ENCODE data around the gene PGAM1.

The PGAM1 gene

DNA sequence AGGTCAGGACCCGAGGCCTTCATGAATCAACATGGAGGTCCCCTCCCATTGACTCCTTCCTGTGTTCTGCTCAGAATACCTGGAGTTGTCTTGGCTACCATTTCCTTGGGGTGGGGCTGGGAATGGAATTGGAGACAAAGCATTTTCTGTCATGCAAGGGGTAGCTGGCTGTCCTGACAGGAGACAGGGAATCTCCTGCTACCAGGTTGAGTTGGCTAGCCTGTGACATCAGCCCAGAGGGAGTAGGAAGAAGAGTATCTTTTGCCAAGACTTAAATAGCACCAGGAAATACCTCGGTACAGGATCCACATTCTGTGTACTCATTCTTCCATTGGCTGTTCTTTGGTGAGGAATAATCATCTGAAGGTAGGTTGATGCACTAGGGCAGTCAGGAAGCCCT lies 24.8 kb downstream of the PGAM1 start:
- ChIA-PET CTCF (no interaction called here), POLR2A (no interaction called here)
- DNase-seq (ENCODE audit: extremely low spot score) = no peak
- TF ChIP-seq FOXA1 (IDR thresholded peaks at IDR 0.05) (no peak), L3MBTL2 (conservative IDR thresholded peaks at IDR 0.05) (no peak), NFRKB (IDR thresholded peaks at IDR 0.05) (no peak), BHLHE40 (IDR thresholded peaks at IDR 0.05; ENCODE audit: borderline replicate concordance) (no peak), ELF4 (IDR thresholded peaks at IDR 0.05) (no peak), SUZ12 (IDR thresholded peaks at IDR 0.05) (no peak), HDGF (IDR thresholded peaks at IDR 0.05; ENCODE audit: borderline replicate concordance) (no peak), ZNF384 (IDR thresholded peaks at IDR 0.05) (no peak), ARNT (IDR thresholded peaks at IDR 0.05) (no peak)

DNA sequence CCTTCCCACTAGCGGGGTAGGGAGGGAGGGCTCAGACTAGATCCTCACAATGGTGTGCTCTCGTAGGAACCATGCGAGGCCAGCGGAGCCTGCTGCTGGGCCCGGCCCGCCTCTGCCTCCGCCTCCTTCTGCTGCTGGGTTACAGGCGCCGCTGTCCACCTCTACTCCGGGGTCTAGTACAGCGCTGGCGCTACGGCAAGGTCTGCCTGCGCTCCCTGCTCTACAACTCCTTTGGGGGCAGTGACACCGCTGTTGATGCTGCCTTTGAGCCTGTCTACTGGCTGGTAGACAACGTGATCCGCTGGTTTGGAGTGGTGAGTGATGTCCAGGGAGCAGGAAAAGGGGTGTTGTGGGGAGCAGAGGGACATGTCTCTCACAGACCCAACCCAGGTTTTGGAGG lies 25.6 kb downstream of the PGAM1 start:
- TF ChIP-seq ZNF384 (IDR thresholded peaks at IDR 0.05) (no peak), FOXA1 (IDR thresholded peaks at IDR 0.05) (no peak), ARNT (IDR thresholded peaks at IDR 0.05) (no peak), TARDBP (IDR thresholded peaks at IDR 0.05) (no peak), FOXK2 (IDR thresholded peaks at IDR 0.05) (no peak), ELF4 (IDR thresholded peaks at IDR 0.05) (no peak), BHLHE40 (IDR thresholded peaks at IDR 0.05; ENCODE audit: borderline replicate concordance) (no peak), CTBP1 (IDR thresholded peaks at IDR 0.05; ENCODE audit: borderline replicate concordance) (no peak)
- TF ChIP-seq, protein P1, sequence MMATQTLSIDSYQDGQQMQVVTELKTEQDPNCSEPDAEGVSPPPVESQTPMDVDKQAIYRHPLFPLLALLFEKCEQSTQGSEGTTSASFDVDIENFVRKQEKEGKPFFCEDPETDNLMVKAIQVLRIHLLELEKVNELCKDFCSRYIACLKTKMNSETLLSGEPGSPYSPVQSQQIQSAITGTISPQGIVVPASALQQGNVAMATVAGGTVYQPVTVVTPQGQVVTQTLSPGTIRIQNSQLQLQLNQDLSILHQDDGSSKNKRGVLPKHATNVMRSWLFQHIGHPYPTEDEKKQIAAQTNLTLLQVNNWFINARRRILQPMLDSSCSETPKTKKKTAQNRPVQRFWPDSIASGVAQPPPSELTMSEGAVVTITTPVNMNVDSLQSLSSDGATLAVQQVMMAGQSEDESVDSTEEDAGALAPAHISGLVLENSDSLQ (IDR thresholded peaks at IDR 0.05) = no peak
- ChIA-PET CTCF (no interaction called here), POLR2A (no interaction called here)
- no peak for DNase-seq (ENCODE audit: extremely low spot score)

DNA sequence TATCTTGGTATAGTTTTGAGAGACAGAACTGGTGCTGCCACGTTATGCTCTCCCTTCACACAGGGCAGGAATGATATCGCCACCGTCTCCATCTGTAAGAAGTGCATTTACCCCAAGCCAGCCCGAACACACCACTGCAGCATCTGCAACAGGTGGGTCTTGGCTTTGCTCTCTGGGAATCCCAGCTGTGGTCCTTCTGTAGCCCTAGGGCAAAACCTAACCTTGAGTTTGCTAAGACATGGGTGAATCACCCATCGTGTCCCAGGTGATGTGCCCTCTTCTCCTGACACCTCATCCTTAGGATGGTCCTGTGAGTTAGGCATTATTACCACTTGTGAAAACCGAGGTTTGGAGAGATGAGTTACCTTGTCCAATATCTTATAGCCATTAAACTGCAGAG lies 26.4 kb downstream of the PGAM1 start:
- no peak for DNase-seq (ENCODE audit: extremely low spot score)
- no peak for TF ChIP-seq TARDBP (IDR thresholded peaks at IDR 0.05)
- TF ChIP-seq ELF4 (IDR thresholded peaks at IDR 0.05) = no peak
- TF ChIP-seq FOXM1 (IDR thresholded peaks at IDR 0.05; ENCODE audit: borderline replicate concordance) = no peak
- no peak for TF ChIP-seq LEF1 (IDR thresholded peaks at IDR 0.05; ENCODE audit: borderline replicate concordance)
- TF ChIP-seq NFRKB (IDR thresholded peaks at IDR 0.05) = no peak
- no peak for TF ChIP-seq FOXA1 (IDR thresholded peaks at IDR 0.05)
- TF ChIP-seq HDGF (IDR thresholded peaks at IDR 0.05; ENCODE audit: borderline replicate concordance) = no peak
- TF ChIP-seq, protein P1 (IDR thresholded peaks at IDR 0.05) = no peak
- TF ChIP-seq ARNT (IDR thresholded peaks at IDR 0.05) = no peak
- ChIA-PET POLR2A (interaction anchor here (1.2 kb wide), 1 partner anchor 46 kb away, joined by 3 read pairs; the partner anchor contains the start of gene UBTD1), CTCF (interaction anchor here (0.6 kb wide), 1 partner anchor 12 kb away, joined by 3 read pairs; no protein-coding TSS in a partner anchor)

DNA sequence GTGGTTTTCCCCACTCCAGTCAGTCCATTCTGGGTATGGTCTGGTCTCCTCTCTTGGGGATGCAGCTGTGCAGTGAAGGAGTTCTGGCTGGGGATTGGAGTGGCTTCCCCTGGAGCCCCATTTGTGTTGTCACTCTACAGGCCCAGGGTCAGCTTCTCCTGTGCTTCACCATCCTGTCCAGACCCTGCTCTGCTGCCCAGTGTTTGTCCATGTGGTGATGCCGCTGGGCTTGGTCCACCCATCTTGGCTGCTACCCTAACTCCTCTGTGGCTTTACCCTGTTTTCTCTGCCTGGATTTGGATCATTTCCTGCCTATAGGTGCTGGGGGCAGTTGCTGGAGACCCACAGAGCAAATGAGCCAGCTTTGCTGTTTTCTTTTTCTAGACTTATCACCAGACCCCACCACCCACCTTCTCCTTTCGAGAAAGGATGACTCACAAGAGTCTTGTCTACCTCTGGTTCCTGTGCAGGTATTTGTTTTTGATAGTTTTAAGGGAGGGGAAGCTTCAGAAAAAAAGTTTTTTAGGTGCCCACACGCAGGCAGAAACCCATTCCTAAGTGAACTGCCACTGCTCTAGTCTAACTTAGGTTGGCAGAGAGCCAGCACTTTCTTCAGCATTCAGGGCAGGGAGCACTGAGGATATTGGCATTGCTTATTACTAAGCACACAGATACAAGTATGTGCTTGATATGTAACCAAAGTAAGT lies 28.5 kb downstream of the PGAM1 start:
- POLR2A ChIA-PET = interaction anchor here (1.2 kb wide), 1 partner anchor 10 kb away, joined by 6 read pairs; no protein-coding TSS in a partner anchor
- DNase-seq (ENCODE audit: extremely low spot score) = no peak
- no peak for TF ChIP-seq SP1 (IDR thresholded peaks at IDR 0.05)
- TF ChIP-seq SUZ12 (IDR thresholded peaks at IDR 0.05) = no peak
- TF ChIP-seq L3MBTL2 (conservative IDR thresholded peaks at IDR 0.05) = no peak
- TF ChIP-seq ARNT (IDR thresholded peaks at IDR 0.05) = no peak
- TF ChIP-seq FOXA1 (IDR thresholded peaks at IDR 0.05) = no peak
- TF ChIP-seq BHLHE40 (IDR thresholded peaks at IDR 0.05; ENCODE audit: borderline replicate concordance) = no peak
- no peak for TF ChIP-seq ELF4 (IDR thresholded peaks at IDR 0.05)
- no peak for TF ChIP-seq ZNF384 (IDR thresholded peaks at IDR 0.05)
- TF ChIP-seq NFRKB (IDR thresholded peaks at IDR 0.05) = no peak
- TF ChIP-seq CTBP1 (IDR thresholded peaks at IDR 0.05; ENCODE audit: borderline replicate concordance) = no peak
- no peak for TF ChIP-seq FOXM1 (IDR thresholded peaks at IDR 0.05; ENCODE audit: borderline replicate concordance)
- TF ChIP-seq FOXK2 (IDR thresholded peaks at IDR 0.05) = no peak
- no peak for TF ChIP-seq TARDBP (IDR thresholded peaks at IDR 0.05)
- CTCF ChIA-PET = no interaction called here

DNA sequence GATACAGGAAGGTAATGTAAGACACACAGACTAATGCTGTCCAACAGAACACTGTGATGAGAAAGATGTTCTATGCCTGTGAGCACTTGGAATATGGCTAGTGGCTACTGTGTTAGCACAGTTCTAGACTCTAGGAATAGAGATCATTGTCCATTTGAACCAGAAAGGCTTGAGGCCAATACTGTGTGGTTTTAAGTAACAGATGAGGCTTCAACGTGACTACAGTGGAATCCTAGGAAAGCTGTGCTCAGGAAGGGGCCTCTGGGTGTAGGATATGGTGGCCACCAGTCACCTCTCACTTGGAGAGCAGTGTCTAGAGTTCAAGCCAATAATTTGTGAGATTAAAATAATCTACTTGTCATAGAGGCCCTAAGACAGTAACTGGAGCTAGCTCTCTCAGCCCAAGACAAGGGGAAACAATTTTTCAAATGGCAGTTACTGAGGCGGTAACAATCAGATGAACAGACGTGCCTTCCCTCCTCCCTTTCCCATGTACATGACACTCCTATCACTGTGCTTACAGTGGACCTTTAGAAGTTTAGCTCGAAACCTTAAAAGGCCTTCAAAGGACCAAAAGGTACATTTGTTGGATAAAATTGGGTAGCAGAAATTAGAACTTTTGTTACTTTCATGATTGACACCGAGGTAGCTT lies 30.2 kb downstream of the PGAM1 start:
- ChIA-PET POLR2A (no interaction called here), CTCF (no interaction called here)
- no peak for DNase-seq (ENCODE audit: extremely low spot score)
- TF ChIP-seq TARDBP (IDR thresholded peaks at IDR 0.05) (no peak), LEF1 (IDR thresholded peaks at IDR 0.05; ENCODE audit: borderline replicate concordance) (no peak), ZNF384 (IDR thresholded peaks at IDR 0.05) (no peak), FOXK2 (IDR thresholded peaks at IDR 0.05) (no peak), FOXM1 (IDR thresholded peaks at IDR 0.05; ENCODE audit: borderline replicate concordance) (no peak), SUZ12 (IDR thresholded peaks at IDR 0.05) (no peak), CTBP1 (IDR thresholded peaks at IDR 0.05; ENCODE audit: borderline replicate concordance) (no peak), ARNT (IDR thresholded peaks at IDR 0.05) (no peak), L3MBTL2 (conservative IDR thresholded peaks at IDR 0.05) (no peak), HDGF (IDR thresholded peaks at IDR 0.05; ENCODE audit: borderline replicate concordance) (no peak), NFRKB (IDR thresholded peaks at IDR 0.05) (no peak), FOXA1 (IDR thresholded peaks at IDR 0.05) (no peak), BHLHE40 (IDR thresholded peaks at IDR 0.05; ENCODE audit: borderline replicate concordance) (no peak), SP1 (IDR thresholded peaks at IDR 0.05) (no peak), ELF4 (IDR thresholded peaks at IDR 0.05) (no peak)
- TF ChIP-seq, protein P1 (IDR thresholded peaks at IDR 0.05) = no peak

DNA sequence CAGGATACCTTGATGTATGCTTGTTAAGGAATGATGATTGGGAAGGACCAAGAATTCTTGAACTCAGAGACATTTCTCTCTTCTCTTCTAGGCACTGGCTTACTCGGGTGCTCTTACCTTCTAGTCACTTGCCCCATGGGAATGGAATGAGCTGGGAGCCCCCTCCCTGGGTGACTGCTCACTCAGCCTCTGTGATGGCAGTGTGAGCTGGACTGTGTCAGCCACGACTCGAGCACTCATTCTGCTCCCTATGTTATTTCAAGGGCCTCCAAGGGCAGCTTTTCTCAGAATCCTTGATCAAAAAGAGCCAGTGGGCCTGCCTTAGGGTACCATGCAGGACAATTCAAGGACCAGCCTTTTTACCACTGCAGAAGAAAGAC lies 30.7 kb downstream of the PGAM1 start:
- no peak for TF ChIP-seq LEF1 (IDR thresholded peaks at IDR 0.05; ENCODE audit: borderline replicate concordance)
- TF ChIP-seq L3MBTL2 (conservative IDR thresholded peaks at IDR 0.05) = no peak
- TF ChIP-seq FOXM1 (IDR thresholded peaks at IDR 0.05; ENCODE audit: borderline replicate concordance) = no peak
- TF ChIP-seq CTBP1 (IDR thresholded peaks at IDR 0.05; ENCODE audit: borderline replicate concordance) = no peak
- no peak for TF ChIP-seq SUZ12 (IDR thresholded peaks at IDR 0.05)
- TF ChIP-seq SP1 (IDR thresholded peaks at IDR 0.05) = no peak
- no peak for TF ChIP-seq TARDBP (IDR thresholded peaks at IDR 0.05)
- ChIA-PET CTCF (no interaction called here), POLR2A (interaction anchor here (1.1 kb wide), 1 partner anchor 23 kb away, joined by 3 read pairs; no protein-coding TSS in a partner anchor)

More for the DNA sequence above, 30.7 kb downstream of the PGAM1 start:
- no peak for DNase-seq (ENCODE audit: extremely low spot score)
